Gastroesophageal sphincter (tissue), 3 donors: Measurements from ENCODE around the gene BANF2.
"Not testable (repeated sequence)": the region's sequence is repeated elsewhere in the genome, so short reads cannot be mapped to it uniquely, and the experiment has no call there.

Source experiments
- CTCF ChIP-seq, 4 experiments: fragments of 200-600 bp in 2 of 4; fragments of 450-650 bp in 2 of 4; sonication (generic) in 1 of 4; IDR thresholded peaks; one replicate each; pipeline ENCODE4 v1.5.1; 2017 to 2019; ENCODE audit warnings: antibody characterized with exemption in 4 of 4, mild to moderate bottlenecking in 2 of 4, moderate library complexity in 2 of 4
- EP300 ChIP-seq: sonication (generic); formaldehyde crosslinking; IDR thresholded peaks from one replicate; pipeline ENCODE4 v1.6.1; 2017; ENCODE audit warnings: antibody characterized with exemption, mild to moderate bottlenecking
- POLR2A ChIP-seq, 2 donors: fragments of 450-650 bp; IDR thresholded peaks; one replicate each; pipeline ENCODE4 v1.6.1; 2017; ENCODE audit warnings: antibody characterized with exemption in 2 of 2, mild to moderate bottlenecking in 2 of 2, moderate library complexity in 1 of 2
- POLR2AphosphoS5 ChIP-seq: sonication (generic); formaldehyde crosslinking; IDR thresholded peaks from one replicate; pipeline ENCODE4 v1.6.1; 2017; ENCODE audit warnings: antibody characterized with exemption

DNA sequence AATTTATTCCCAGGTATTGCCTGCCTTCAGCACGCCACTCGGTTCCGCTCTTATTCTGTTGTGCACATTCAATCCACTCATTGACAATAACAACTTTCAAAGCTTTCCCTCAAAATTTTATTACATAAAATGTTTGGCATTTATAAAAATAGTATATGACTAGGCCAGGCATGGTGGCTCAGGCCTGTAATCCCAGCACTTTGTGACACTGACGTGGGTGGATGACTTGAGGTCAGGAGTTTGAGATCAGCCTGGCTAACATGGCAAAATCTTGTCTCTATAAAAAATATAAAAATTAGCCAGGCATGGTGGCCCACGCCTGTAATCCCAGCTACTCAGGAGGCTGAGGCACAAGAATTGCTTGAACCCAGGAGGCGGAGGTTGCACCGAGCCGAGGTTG, 70.0 kb downstream of the BANF2 start:
- not testable (repeated sequence) for TF ChIP-seq POLR2A (IDR thresholded peaks at IDR 0.05); CTCF (IDR thresholded peaks at IDR 0.05); POLR2AphosphoS5; EP300
